ENCODE measurements around the gene EFEMP2.

- TF ChIP-seq CTCF (conservative IDR thresholded peaks at IDR 0.05; ENCODE audit: low read length) (no peak), EZH2phosphoT487 (IDR thresholded peaks at IDR 0.05; ENCODE audit: borderline replicate concordance, low read depth, low read length) (no peak)
Measured at GRCh38 chr11:65863889-65864705, 8.5 kb downstream of the EFEMP2 start.
